ENCODE measurements around the gene PITPNB. TPM values are rescaled to one million over a fixed set of nuclear protein-coding genes. Genes with fewer than 3 reads are reported as not detected.

Gene PITPNB
- total RNA-seq, 2 donors from 2014 or later = 59.6 to 68.2 TPM

GRCh38 chr22:27873472-27873871 is 45.6 kb downstream of the PITPNB start:
- Histone ChIP-seq H3K4me1 (ENCODE audit: control insufficient read depth, insufficient read depth, low read length) (peaks cover 2% of the 10 kb centered on the region), H3K27ac (ENCODE audit: low read depth, low read length) (no peak overlapping the region), H3K9ac (ENCODE audit: extremely low read depth, low read length, poor library complexity, severe bottlenecking) (no peak overlapping the region), H3K36me3 (ENCODE audit: control insufficient read depth, insufficient read depth, low read length) (peaks cover 51% of the 10 kb centered on the region), H3K9me3 (ENCODE audit: control insufficient read depth, low read length) (no peaks in the 10 kb centered on the region), H3K4me3 (ENCODE audit: low read length) (no peak overlapping the region), H3K27me3 (ENCODE audit: control insufficient read depth, insufficient read depth, low read length, poor library complexity, severe bottlenecking) (no peaks in the 10 kb centered on the region)
- H3K36me3 Mint-ChIP-seq (ENCODE audit: low read depth) = peaks cover 28% of the 10 kb centered on the region
- DNase-seq = no peak
- H3K4me3 Mint-ChIP-seq = no peak overlapping the region
- peaks cover 37% of the 10 kb centered on the region for H3K4me1 Mint-ChIP-seq
- TF ChIP-seq CTCF (conservative IDR thresholded peaks at IDR 0.05) = no peak
- no peak overlapping the region for H3K27ac Mint-ChIP-seq
- H3K27me3 Mint-ChIP-seq (ENCODE audit: insufficient read depth) = no peaks in the 10 kb centered on the region
- peaks cover 6% of the 10 kb centered on the region for H3K9me3 Mint-ChIP-seq
- WGBS, 2 experiments (ENCODE audit: insufficient coverage in 1 of 2, insufficient read length in 1 of 2) = 96 to 100% methylated on average over 2 of the region's 2 CpGs

GRCh38 chr22:27872488-27872887 is 46.6 kb downstream of the PITPNB start:
- Histone ChIP-seq H3K4me1 (ENCODE audit: control insufficient read depth, insufficient read depth, low read length) (peaks cover 10% of the 10 kb centered on the region), H3K27ac (ENCODE audit: low read depth, low read length) (no peak overlapping the region), H3K9ac (ENCODE audit: extremely low read depth, low read length, poor library complexity, severe bottlenecking) (no peak overlapping the region), H3K9me3 (ENCODE audit: control insufficient read depth, low read length) (no peaks in the 10 kb centered on the region), H3K36me3 (ENCODE audit: control insufficient read depth, insufficient read depth, low read length) (peaks cover 50% of the 10 kb centered on the region), H3K4me3 (ENCODE audit: low read length) (no peak overlapping the region), H3K27me3 (ENCODE audit: control insufficient read depth, insufficient read depth, low read length, poor library complexity, severe bottlenecking) (no peaks in the 10 kb centered on the region)
- 90 to 100% methylated on average over 1 of the region's 1 CpG for WGBS, 2 experiments (ENCODE audit: insufficient coverage in 1 of 2, insufficient read length in 1 of 2)
- Mint-ChIP-seq H3K4me1 (peaks cover 38% of the 10 kb centered on the region), H3K27me3 (ENCODE audit: insufficient read depth) (no peaks in the 10 kb centered on the region), H3K9me3 (peaks cover 6% of the 10 kb centered on the region), H3K36me3 (ENCODE audit: low read depth) (peaks cover 28% of the 10 kb centered on the region), H3K4me3 (no peak overlapping the region), H3K27ac (no peak overlapping the region)
- no peak for DNase-seq
- no peak for TF ChIP-seq CTCF (conservative IDR thresholded peaks at IDR 0.05)

GRCh38 chr22:27871306-27872014 is 47.6 kb downstream of the PITPNB start:
- 97 to 100% methylated on average over 1 to 2 of the region's 2 CpGs for WGBS, 2 experiments (ENCODE audit: insufficient coverage in 1 of 2, insufficient read length in 1 of 2)
- H3K36me3 ChIP-seq (ENCODE audit: control insufficient read depth, insufficient read depth, low read length) = peaks cover 43% of the 10 kb centered on the region
- H3K9me3 Mint-ChIP-seq = peaks cover 6% of the 10 kb centered on the region
- no peak overlapping the region for H3K4me3 Mint-ChIP-seq
- no peak for TF ChIP-seq CTCF (conservative IDR thresholded peaks at IDR 0.05)
- no peak overlapping the region for H3K4me3 ChIP-seq (ENCODE audit: low read length)
- H3K27ac Mint-ChIP-seq = peak overlapping the region; percentile 45
- H3K27me3 ChIP-seq (ENCODE audit: control insufficient read depth, insufficient read depth, low read length, poor library complexity, severe bottlenecking) = no peaks in the 10 kb centered on the region
- peaks cover 42% of the 10 kb centered on the region for H3K4me1 Mint-ChIP-seq
- no peak overlapping the region for H3K27ac ChIP-seq (ENCODE audit: low read depth, low read length)
- no peaks in the 10 kb centered on the region for H3K27me3 Mint-ChIP-seq (ENCODE audit: insufficient read depth)
- H3K9me3 ChIP-seq (ENCODE audit: control insufficient read depth, low read length) = no peaks in the 10 kb centered on the region
- H3K36me3 Mint-ChIP-seq (ENCODE audit: low read depth) = peaks cover 28% of the 10 kb centered on the region
- H3K4me1 ChIP-seq (ENCODE audit: control insufficient read depth, insufficient read depth, low read length) = peaks cover 20% of the 10 kb centered on the region
- no peak for DNase-seq
- no peak overlapping the region for H3K9ac ChIP-seq (ENCODE audit: extremely low read depth, low read length, poor library complexity, severe bottlenecking)
